Stimulated activated CD8-positive, alpha-beta memory T cell treated with anti-CD3 and anti-CD28 coated beads, Interleukin-15, amount 100 ng/mL, for 4 hours (primary cell): ENCODE measurements around the gene TMEM174.

Source experiments
- DNase-seq, 2 donors: peaks; one replicate each; pipeline ENCODE4 v3.0.0-alpha.2; 2020; ENCODE audit warnings: low read depth in 2 of 2

The TMEM174 gene, protein sequence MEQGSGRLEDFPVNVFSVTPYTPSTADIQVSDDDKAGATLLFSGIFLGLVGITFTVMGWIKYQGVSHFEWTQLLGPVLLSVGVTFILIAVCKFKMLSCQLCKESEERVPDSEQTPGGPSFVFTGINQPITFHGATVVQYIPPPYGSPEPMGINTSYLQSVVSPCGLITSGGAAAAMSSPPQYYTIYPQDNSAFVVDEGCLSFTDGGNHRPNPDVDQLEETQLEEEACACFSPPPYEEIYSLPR

DNA sequence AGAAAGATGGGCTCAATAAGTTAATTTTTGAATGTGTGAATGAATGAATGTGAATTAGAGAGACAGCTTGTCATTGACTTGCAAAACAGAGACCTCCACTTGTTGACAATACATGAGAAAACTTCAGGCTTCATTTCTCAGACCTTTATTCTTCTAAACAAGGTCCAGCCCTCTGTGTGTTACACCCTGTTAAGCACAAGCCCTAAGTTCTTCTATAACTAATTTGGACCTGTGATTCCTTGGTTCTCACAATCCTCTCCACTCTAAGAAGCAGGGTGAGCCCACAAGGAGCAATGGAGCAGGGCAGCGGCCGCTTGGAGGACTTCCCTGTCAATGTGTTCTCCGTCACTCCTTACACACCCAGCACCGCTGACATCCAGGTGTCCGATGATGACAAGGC, at the start of gene TMEM174:
Gene TMEM174 (plus strand): TSS at position 243 of the 400 bp plus-strand sequence. CDS start 51 bp downstream, at position 294.
- DNase-seq = no peak

DNA sequence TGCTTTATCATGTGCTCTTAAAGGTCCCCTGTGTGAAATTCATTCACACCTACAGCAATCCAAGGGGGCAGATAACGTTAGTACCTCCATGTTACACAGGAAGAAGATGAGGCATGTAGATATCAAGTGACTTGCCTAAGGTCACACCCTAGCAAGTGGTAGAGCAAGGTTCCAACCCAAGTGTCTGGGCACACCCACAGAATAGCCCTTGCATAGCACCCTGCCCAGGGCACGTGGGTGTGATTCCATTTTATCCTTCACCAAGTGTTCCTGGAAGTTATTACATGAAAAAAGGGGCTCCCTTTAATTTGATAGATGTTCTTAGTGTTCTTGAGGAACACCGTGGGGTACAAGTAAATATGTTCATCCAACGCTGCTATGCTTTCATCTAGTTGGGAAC, 47.7 kb upstream of the TMEM174 start:
- DNase-seq = no peak

DNA sequence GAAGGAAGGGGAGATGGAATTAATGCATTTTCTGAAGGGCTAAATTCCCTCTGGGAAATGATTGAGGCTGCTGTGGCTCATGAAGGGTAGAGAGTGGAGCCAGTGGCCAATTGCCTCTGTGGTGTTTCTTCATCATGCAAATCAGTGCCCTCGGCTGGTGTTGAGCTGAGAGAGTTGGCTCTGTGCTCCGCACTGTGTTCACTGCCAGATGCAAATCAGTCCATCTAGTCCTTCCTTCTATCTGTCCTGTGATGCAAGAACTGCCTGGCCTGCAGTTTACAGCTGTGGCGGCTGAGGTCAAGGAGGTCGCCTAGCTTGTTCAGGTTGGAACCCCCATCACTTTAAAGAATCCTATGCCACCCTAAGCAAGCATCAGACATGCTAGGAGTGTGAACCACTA, 46.6 kb upstream of the TMEM174 start:
- DNase-seq = no peak

DNA sequence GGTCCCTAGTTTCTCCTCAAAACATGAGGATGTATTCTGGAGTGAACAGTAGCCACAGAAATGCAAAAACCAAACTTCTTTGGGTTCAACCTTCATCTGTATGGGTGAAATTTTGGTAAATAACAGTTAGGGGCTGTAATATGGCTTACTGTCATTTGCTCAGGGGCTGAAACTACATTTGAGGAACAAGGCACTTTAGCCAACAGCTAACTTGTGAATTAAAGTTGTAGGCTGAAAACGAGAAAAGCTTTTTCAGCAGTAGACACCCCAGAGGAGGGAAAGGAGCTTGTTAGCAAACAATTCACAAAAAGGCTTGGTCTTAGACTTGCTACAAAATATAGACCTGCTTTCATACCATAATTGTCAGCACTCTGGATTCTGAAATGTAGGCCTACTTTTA, 46.0 kb upstream of the TMEM174 start:
- no peak for DNase-seq

DNA sequence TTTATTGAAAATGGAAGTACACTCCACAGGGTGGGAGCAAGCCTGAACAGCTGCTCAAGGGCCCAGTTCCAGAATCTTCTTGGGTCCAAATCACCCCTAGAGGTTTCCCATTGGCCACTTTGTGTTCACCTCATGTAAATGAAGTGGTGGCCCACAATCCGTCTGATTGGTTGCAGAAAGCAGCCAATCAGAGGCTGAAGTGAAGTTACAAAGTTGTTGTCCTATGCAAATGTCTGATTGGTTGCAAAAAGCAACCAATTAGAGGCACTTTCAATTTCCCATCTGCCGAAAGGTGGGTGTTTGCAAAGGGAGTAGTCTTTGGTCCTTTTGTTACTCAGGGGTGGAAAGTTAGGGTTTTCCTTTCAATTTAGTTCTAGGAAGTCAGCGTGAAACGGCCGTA, 43.9 kb upstream of the TMEM174 start:
- DNase-seq = no peak

DNA sequence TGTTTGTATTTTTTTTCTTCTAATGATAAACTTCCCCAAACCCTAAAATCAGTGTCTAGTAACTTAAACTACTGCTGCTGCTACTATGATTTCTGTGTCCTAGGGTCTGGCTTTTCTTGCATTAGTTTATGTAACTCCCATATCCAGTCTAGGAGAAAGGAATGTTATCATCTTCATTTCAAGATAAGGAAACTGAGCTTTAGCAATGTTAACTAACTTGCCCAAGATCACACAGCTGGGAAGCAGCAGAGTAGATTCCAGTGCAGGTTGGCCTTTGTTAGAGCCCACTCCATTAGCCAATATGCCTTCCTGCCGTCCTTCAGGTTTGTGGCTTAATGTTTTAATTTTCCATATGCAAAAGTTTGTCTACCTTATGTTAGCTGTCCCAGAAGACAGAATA, 42.2 kb upstream of the TMEM174 start:
- DNase-seq = no peak

DNA sequence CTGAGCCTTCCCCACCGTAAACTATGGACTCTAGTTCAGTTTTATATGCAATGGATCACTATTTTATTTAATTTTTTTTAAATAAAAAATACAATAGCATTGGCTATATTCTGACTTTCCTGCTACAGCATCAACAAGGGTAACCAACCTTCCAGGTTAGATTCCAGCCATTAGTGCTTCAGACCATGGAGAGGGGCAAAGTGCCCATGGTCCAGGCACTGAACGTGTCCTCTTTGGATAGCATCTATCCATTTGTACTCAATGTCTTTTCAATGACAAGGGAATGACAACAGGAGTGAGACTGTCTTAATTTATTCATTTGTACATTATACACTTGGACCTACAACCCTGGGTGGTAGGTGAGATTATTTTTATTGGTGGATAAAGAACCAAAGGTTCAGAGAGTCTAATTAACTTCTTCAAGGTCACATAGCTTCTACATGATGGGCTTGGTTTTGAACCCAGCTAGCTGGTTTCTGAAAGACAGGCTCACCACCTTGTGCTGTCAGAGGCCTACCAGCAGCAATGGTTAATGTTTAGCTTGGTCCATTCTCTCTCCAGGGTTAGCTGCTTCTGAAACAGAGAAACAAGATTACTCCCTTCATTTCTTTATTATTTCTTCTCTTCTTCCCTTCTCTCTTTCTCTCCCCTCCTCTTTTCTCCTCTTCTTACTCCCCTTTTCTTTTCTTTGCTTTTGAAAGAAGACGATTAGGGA, 41.1 kb upstream of the TMEM174 start:
- no peak for DNase-seq

DNA sequence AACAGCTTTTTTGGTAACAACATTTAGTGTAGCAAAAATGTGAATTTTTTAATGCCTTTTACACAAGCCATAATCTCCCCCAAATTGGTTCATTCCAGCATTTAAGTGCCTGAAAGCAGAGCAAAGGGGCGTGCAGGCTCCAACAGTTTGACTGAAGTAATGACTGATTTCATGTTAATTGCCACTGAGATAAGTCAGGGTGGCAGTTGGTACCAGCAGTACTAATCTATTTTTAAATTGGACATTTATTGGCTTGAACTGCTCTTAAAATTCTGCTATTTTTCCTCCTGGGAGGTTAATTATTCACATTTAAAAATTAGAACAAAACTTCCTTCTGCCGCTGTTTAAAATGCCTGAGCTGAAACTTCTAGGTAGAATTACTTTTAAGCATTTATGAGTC, 40.2 kb upstream of the TMEM174 start:
- no peak for DNase-seq

DNA sequence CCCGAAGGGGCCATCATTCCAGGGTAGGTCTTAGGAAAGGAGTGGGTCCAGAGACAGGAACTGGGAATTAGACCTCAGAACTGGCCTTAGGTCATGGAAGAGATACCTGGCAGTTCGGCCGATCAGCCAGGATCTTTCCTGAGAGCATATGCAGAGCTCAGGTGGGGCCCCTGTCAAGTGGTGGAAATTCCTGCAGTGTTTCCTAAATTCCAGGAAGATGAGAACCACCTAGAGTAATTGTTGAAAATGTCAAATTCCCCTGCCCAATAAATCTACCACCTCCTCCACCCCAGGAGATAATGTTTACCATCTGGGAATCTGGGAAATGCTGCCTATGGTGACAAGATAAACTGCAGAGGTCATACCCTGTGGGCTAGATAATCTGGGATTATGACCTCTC, 38.0 kb upstream of the TMEM174 start:
- no peak for DNase-seq

DNA sequence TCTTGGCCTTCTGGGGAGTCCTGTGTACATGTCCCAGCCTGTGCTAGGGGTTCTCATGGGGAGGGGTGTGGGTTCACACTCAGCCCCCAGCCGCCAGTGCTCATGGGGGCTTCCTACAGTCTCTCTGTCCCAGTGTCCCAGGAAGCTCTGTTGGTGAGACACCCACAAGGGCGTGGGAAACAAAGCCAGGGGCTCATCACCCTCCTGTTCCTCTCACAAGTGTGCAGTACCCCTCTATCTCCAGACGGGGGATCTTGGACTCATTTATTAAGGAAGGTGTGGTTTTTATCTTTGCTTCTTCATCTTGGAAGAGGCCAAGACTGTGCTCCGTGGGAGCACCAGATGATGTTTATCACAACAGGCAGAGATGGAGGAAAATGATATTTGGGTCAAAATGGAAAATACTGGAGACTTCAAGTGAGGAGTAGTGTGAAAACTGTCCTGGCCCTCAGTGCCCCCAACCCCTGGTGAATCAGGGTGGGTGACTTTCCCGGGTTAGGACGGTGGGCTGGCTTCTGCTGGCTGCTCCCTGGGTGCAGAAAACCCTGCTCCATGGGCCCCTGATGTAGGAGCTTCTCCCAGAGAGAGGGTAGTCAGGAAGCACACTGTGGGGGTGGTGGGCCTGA, 37.5 kb upstream of the TMEM174 start:
- no peak for DNase-seq

DNA sequence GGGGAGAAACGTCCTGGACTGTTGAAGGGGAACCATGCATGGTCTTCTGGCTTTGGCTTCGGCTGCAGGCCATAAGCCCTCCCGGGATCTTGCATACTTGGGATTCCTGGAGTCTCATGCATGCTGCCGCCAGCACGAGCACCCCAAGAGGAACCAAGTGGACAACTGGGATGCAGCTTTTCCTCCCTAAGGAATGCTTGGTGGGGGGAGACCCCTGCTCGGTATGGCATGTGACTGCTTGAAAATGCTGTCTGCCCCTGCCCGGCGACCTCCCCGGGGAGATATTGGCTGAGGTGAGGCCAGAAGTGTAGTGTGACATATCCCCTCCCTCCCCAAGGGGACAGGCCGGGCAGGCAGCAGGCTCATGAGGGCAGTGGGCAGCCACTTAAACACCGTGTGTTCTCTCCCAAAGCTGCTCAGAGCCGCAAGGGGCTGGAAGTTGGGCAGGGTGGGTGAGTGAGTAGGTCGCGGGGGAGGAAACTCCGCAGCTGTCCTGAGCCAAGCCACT, 36.9 kb upstream of the TMEM174 start:
- no peak for DNase-seq

DNA sequence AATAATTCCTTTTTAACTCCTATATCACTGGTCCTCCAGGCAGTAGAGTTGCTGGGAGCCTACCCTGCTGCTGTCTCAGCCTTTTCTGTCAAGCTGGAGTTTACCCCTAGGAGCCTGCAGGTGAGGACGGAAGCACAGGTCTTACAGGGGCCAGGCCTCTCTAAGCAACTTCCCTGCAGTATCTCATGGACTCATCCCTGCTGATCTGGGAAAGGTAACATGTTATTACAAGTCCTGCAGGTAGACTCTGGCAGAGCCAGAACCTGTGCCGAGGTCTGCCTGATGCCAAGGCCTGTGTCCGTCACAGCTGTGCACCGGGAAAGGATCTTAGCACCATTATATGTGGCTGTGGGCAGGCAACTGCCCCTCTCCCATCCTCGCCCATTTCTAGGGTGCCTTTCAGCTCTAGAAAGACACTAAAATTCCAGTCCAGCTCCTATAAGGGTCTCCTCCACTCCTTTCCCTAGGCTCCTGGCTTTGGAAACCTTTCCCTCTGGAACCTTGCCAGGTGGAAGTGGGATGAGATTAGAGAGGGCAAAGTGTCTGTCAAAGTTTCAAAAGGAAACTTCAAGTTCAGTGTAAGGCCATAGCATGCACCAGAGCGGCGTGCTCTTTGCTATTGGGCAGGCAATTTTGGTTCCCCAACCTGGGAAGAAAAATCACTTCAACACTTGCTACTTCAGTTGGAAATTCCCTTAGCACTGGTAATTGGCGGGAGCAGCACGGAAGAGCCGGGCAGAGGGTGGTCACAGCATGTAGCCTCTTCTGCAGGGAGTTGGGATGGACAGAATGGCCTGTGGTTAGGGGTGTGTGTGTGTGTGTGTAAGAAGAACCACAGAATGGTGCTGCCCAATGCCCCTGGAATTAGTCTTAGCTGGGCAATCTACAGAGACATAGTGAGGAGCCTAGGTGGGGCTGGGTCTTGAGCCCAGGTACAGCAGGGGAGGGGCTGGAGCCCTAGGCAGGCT, 35.1 kb upstream of the TMEM174 start:
- no peak for DNase-seq

DNA sequence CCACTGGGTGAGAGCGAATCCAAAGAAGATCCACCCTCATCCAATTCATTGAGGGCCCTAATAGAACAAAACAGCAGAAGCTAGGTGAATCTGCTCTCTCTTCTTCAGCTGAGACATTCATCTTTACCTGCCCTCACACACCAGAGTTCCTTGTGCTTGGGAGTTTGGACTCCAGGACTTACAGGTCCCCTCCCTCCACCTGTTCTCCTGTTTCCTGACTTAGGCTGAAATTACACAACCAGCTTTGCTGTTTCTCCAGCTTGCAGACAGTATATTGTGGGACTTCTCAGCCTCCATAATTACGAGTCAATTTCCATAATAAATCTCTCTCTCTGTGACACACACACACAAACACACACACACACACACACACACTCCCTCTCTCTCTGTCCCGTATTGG, 33.5 kb upstream of the TMEM174 start:
- DNase-seq = no peak

DNA sequence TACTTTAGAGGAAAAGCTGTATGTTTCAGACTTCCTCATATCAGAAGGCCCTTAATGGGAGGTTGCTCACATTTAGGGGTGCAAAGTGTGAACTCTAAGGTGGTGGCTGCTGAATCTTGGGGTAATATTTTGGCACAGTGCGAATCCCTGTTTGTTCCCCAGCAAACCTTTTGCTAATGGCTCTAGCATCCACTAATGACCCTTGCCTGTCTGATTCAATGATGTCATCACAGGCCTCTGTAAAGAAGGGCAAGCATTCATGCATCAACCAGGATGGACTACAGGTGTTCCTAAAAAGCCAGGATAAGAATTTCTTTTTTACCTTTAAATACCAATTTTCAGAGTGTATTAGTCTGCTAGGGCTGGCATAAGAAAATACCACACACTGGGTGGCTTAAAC, 32.2 kb upstream of the TMEM174 start:
- DNase-seq = no peak

DNA sequence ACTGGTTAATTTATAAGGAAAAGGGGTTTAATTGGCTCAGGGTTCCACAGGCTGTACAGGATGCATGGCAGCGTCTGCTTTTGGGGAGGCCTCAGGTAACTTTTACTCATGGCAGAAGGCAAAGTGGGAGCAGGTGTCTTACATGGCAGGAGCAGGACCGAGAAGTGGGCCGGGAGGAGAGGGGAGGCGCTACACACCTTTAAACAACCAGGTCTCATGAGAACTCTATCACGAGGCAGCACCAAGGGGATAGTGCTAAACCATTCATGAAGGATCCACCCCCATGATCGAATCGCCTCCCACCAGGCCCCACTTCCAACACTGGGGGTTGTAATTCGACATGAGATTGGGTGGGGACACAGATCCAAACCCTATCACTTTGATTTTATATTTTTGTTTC, 31.0 kb upstream of the TMEM174 start:
- no peak for DNase-seq

DNA sequence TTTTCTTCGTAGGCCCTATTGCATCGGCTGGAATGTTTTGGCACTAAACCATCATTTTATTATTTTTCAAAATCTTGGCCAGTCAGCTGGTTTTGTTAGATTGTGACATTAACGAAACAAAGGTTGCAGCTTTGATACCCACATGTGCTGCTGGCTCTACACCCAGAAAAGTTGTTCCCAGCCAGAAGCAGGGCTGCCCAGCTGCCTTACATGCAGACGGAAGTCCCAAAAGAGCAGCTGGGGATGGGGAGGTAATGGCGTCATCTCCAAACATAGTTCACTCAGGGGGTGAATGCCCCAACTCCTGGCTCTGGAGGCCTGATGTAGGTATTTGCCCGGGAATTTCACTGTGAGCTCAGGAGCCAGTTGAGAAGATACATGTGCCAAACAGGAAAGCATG, 29.3 kb upstream of the TMEM174 start:
- DNase-seq = no peak

DNA sequence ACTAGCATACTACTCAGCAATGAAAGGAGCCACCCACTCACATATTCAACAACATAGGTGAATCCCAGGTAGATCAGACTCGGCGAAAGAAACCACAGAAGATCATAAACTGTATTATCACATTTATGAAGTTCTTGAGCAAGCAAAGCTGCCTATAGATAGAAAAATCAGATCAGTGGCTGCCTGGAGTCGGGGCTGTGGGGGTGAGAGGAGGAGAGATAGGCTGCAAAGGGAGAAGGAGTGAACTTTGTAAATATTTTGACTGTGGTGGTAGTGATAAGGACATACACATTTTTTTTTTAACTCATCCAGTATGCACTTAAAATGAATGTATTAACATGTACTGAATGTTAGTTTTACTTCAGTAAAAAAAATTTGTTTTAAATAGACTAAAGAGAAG, 23.5 kb upstream of the TMEM174 start:
- no peak for DNase-seq

DNA sequence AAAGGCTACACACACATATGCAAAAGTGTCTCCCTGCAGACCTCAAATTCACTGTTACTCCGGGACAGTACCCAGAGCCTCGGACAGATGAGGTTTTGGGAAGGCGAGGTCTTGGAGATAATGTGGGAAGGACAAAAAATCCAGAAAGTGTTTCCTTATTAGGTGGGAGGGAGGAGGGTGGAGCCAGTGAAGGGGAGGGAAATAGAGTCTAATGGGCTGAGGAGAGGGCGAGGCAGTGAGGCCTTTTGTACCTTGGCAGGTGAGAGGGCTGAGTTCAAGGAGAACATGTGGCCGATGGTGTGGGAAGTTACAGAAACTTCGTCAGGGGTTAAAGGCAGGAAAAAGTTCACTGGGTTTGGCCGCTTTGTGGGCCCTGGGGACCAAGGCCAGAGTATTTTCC, 22.1 kb upstream of the TMEM174 start:
- DNase-seq = no peak

DNA sequence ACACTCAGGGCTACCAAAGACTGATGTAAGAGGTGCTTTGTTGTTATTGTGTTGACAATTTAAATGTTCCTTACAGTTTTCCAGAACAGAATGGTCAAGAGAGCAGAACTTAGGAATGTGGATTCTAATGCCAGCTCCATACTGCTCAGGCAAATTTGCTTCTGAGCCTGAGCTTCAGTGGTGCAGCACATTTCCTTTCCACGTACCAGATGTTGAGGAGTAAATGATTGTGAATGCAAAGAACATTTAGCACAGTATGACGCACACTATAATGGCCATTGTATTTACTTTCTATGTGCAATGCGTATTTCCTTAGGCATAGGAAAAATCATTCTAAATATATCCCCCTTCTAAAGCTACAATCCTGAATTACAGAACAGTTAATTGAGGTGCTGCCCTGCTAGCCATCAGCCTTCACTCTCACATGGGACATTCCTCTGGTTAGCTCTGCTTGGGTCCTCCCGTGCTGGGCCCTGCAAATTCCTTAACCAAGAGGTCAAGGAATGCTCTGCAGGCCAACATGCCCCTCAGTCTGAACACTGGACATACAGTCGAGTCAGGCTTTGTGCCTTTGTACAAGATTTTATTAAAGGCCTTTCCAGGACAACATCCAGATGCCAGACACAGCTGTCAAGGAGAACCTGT, 21.1 kb upstream of the TMEM174 start:
- no peak for DNase-seq

DNA sequence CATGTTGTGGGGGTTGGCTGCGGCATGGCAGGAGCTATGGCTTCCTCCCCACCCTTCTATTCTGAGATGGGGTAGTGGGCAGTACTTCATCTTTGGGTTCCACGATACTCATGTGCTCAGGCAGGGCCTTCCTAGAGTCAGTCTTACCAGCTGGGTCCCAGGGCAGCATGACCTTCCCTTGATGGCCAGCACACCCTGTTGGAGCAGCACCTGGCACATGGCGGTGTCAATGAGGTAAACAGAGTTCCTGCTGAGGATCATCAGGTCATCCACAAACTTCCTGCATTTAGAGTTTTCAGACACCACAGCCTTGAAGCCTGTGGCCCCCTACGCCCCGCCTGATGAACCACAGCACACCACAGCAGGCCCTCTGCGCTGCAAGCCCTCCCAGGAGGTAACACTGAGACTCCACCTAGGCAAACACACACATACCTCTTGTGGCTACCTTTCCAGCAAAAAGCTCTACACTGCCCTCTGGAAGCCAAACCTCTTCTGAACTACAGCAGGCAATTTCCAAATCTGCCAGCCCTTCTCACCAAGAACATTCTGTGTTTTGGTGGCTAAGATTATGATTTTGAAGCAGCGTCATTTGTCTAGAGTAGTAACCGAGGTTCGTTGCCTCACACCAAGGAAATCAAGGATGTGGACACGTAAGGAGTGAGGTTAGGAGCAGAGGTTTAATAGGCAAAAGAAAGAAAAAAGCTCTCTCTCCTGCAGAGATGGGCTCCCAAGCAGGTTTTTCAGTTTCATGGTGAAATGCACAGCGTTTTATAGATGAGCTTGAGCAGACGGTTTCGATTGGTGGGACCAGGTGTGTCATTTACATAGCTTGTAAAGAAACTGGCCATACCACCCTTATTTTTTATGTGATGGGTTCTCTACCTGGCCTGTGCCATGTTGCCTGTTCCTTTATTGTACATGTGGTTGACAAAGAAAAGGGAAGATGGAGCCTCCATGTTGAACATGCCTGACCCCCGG, 20.3 kb upstream of the TMEM174 start:
- DNase-seq = no peak
